GM12878 (cell line): Measurements from ENCODE around the gene PHACTR1. TPM values are rescaled to one million over a fixed set of nuclear protein-coding genes. Genes with fewer than 3 reads are reported as not detected.

Experiments used
- ATAC-seq: fragments of 200-7000 bp; cut with Tn5 transposase; 3 replicates; pipeline ENCODE4 v1.9.1; 2020; ENCODE audit warnings: mild to moderate bottlenecking, moderate library complexity
- BruUV-seq: library from RNA; stranded (reverse); fragments of 400-500 nt; replicated peaks from 2 replicates; lab custom pipeline; 2021; lab: Mats Ljungman, UMichigan
- CTCF ChIA-PET: fragments of 300-600 bp; sonication (Branson Sonifier 250); formaldehyde crosslinking; extraction: SDS; loops from one replicate; lab custom pipeline; 2021; ENCODE audit warnings: inconsistent platforms; lab: Yijun Ruan, JAX
- POLR2A ChIA-PET: fragments of 350-600 bp; formaldehyde crosslinking; extraction: SDS; loops from one replicate; lab custom pipeline; 2021; ENCODE audit warnings: inconsistent platforms; lab: Charles Lee
- RAD21 ChIA-PET: fragments of 300-600 bp; sonication (Branson Sonifier 250); formaldehyde crosslinking; loops from one replicate; lab custom pipeline; 2023; ENCODE audit warnings: antibody characterized with exemption; ENCODE audit not compliant: unreplicated experiment; lab: Charles Lee
- SMC1A ChIA-PET: fragments of 300-600 bp; sonication (Branson Sonifier 250); formaldehyde crosslinking; loops from one replicate; lab custom pipeline; 2023; ENCODE audit not compliant: unreplicated experiment, uncharacterized antibody; lab: Charles Lee
- DNase-seq: peaks from one replicate; pipeline ENCODE4 v3.0.0-alpha.2; 2011; ENCODE audit warnings: low read depth, low spot score
- FAIRE-seq: peaks from 3 replicates; lab custom pipeline; 2011; peaks lifted over from hg19 to GRCh38; lab: Jason Lieb, UNC
- H2AFZ ChIP-seq: 2 replicates; pipeline ENCODE4 v1.6.0; 2011; ENCODE audit warnings: low read depth, low read length, control low read depth; ENCODE audit not compliant: control insufficient read depth
- H3K27ac ChIP-seq: 2 replicates; pipeline ENCODE4 v1.5.1; 2011; ENCODE audit warnings: control low read depth; ENCODE audit not compliant: control insufficient read depth, insufficient read depth
- H3K27me3 ChIP-seq, 2 experiments: replicated peaks in 1 of 2; 2 replicates each; pipeline versions ENCODE4 v1.6.0 to v1.6.1; 2011; ENCODE audit warnings: low read length in 1 of 2; ENCODE audit not compliant: control insufficient read depth in 2 of 2, insufficient read depth in 2 of 2
- H3K36me3 ChIP-seq, 2 experiments: 2 replicates each; pipeline ENCODE4 v1.5.1; 2011; ENCODE audit warnings: low read length in 1 of 2; ENCODE audit not compliant: control insufficient read depth in 2 of 2, insufficient read depth in 2 of 2
- H3K4me1 ChIP-seq: 2 replicates; pipeline ENCODE4 v1.6.1; 2011; ENCODE audit warnings: mild to moderate bottlenecking, low read length, moderate library complexity, mixed read lengths; ENCODE audit not compliant: control insufficient read depth, insufficient read depth
- H3K4me2 ChIP-seq: 2 replicates; pipeline ENCODE4 v1.6.0; 2011; ENCODE audit warnings: control low read depth; ENCODE audit not compliant: control insufficient read depth, insufficient read depth
- H3K4me3 ChIP-seq: fragments of 200-600 bp; sonication (generic); 2 replicates; pipeline ENCODE4 v1.5.1; 2016
- H3K79me2 ChIP-seq: 2 replicates; pipeline ENCODE4 v1.6.0; 2011; ENCODE audit warnings: low read length; ENCODE audit not compliant: control insufficient read depth, insufficient read depth
- H3K9ac ChIP-seq: 2 replicates; pipeline ENCODE4 v1.8.0; 2011; ENCODE audit warnings: low read length, control low read depth, mixed read lengths; ENCODE audit not compliant: control insufficient read depth, insufficient read depth
- H3K9me3 ChIP-seq: replicated peaks from 3 replicates; pipeline ENCODE4 v1.5.1; 2011; ENCODE audit warnings: mild to moderate bottlenecking, low read length; ENCODE audit not compliant: control insufficient read depth, insufficient read depth
- H4K20me1 ChIP-seq: 2 replicates; pipeline ENCODE4 v1.6.0; 2011; ENCODE audit not compliant: control insufficient read depth, insufficient read depth
- ATF2 ChIP-seq: IDR thresholded peaks from 2 replicates; pipeline ENCODE4 v1.6.1; 2012; ENCODE audit warnings: low read length, inconsistent platforms
- ATF3 ChIP-seq: IDR thresholded peaks from 2 replicates; pipeline ENCODE4 v1.6.1; 2011; ENCODE audit warnings: low read depth, mild to moderate bottlenecking, low read length, moderate library complexity, borderline replicate concordance; ENCODE audit errors: extremely low read depth
- ATF7 ChIP-seq: fragments of 450-650 bp; IDR thresholded peaks from 2 replicates; pipeline ENCODE4 v1.6.1; 2016; ENCODE audit warnings: low read depth, mild to moderate bottlenecking
- CBFB ChIP-seq: IDR thresholded peaks from 2 replicates; pipeline ENCODE4 v1.6.1; 2016; ENCODE audit warnings: antibody characterized with exemption, low read depth
- CHD1 ChIP-seq: IDR thresholded peaks from 2 replicates; pipeline ENCODE4 v1.6.1; 2012; ENCODE audit warnings: low read depth, low read length, improper control_type of control experiment
- CREM ChIP-seq: IDR thresholded peaks from 2 replicates; pipeline ENCODE4 v1.6.1; 2014; ENCODE audit warnings: antibody characterized with exemption, low read depth
- FOXK2 ChIP-seq: fragments of 450-650 bp; IDR thresholded peaks from 2 replicates; pipeline ENCODE4 v1.6.1; 2017; ENCODE audit warnings: mild to moderate bottlenecking, moderate library complexity
- IRF3 ChIP-seq: fragments of 450-650 bp; IDR thresholded peaks from 2 replicates; pipeline ENCODE4 v1.6.1; 2014; ENCODE audit warnings: mild to moderate bottlenecking
- MYC ChIP-seq: IDR thresholded peaks from 2 replicates; pipeline ENCODE4 v1.6.1; 2011; ENCODE audit warnings: mild to moderate bottlenecking, low read length, moderate library complexity, inconsistent platforms; ENCODE audit not compliant: insufficient read depth, insufficient replicate concordance, insufficient read length, severe bottlenecking
- RAD21 ChIP-seq: IDR thresholded peaks from 2 replicates; pipeline ENCODE4 v1.6.1; 2011; ENCODE audit warnings: mild to moderate bottlenecking, low read depth, low read length, moderate library complexity; ENCODE audit not compliant: insufficient read depth
- RELA ChIP-seq: fragments of 450-650 bp; IDR thresholded peaks from 2 replicates; pipeline ENCODE4 v1.8.0; 2014; ENCODE audit warnings: borderline replicate concordance; ENCODE audit not compliant: partially characterized antibody
- RFX5 ChIP-seq: IDR thresholded peaks from 2 replicates; pipeline ENCODE4 v1.6.1; 2011; ENCODE audit warnings: low read depth, low read length, improper control_type of control experiment
- ZNF384 ChIP-seq: IDR thresholded peaks from 2 replicates; pipeline ENCODE4 v1.6.1; 2012; ENCODE audit warnings: low read depth, mild to moderate bottlenecking, low read length, improper control_type of control experiment, borderline replicate concordance
- WGBS: methylation state at CpG from one replicate; pipeline ENCODE4 v1.1.6; 2016; ENCODE audit warnings: low lambda C conversion rate; ENCODE audit not compliant: insufficient replicate concordance, insufficient coverage; ENCODE audit errors: missing lambda C conversion rate; 5-methylcytosine and 5-hydroxymethylcytosine counted together
- in situ Hi-C: fragments of 300-500 bp; cut with MboI; formaldehyde crosslinking; loops from 9 replicates; pipeline ENCODE4 v1.14.3; 2018; ENCODE audit warnings: mixed read lengths
- intact Hi-C: fragments of 100-400 bp; cut with micrococcal nuclease; formaldehyde crosslinking; loops from one replicate; pipeline ENCODE4 v1.14.2; 2022; ENCODE audit not compliant: unreplicated experiment
- polyA plus RNA-seq, 11 experiments: library from polyadenylated mRNA; depleted of rRNA in 4 of 11; unstranded in 6 of 11; stranded (reverse) in 5 of 11; fragments of >200 nt; fragmentation: Nextera tagmentation in 4 of 11; fragmentation: Illumina TruSeq in 1 of 11; extraction: Ambion mirVana in 4 of 11; extraction: Trizol in 1 of 11; gene quantifications; 1 replicate in 1 of 11; 2 replicates in 10 of 11; pipeline versions ENCODE4 v1.2.1 to v1.2.3, GENCODE V29; 2011 to 2016; ENCODE audit warnings: inconsistent platforms in 2 of 11, missing spikeins in 2 of 11, low read depth in 1 of 11
- total RNA-seq, 4 experiments: library from RNA; depleted of rRNA in 3 of 4; stranded (reverse); fragments of >200 nt in 3 of 4; fragmentation: Illumina TruSeq in 1 of 4; extraction: Trizol in 1 of 4; gene quantifications; 2 replicates each; pipeline versions ENCODE4 v1.2.1 to v1.2.3, GENCODE V29; 2013 to 2021
- TF ChIP-seq, protein P1 (sequence below): IDR thresholded peaks from 2 replicates; pipeline ENCODE4 v1.6.1; 2012; ENCODE audit warnings: low read depth, low read length, improper control_type of control experiment
- TF ChIP-seq, protein P2 (sequence below), 3 experiments: IDR thresholded peaks in 2 of 3; conservative IDR thresholded peaks in 1 of 3; 2 replicates each; pipeline ENCODE4 v1.5.1; 2011; ENCODE audit warnings: low read depth in 3 of 3, low read length in 3 of 3, mild to moderate bottlenecking in 3 of 3, control low read depth in 2 of 3, moderate library complexity in 2 of 3, inconsistent platforms in 1 of 3, mixed read lengths in 1 of 3; ENCODE audit not compliant: control insufficient read depth in 2 of 3, insufficient read depth in 1 of 3; ENCODE audit errors: extremely low read depth in 1 of 3

The PHACTR1 gene
- total and polyA plus RNA-seq, 10 of the 15 experiments (the other 5 are each of a cell fraction or from before 2014, with no cell fraction given): 34.2 to 94.6 (median 62.3) TPM

- SMC1A ChIA-PET: interaction anchor here (1.0 to 2.3 kb wide), 5 partner anchors 20 to 112 kb away, joined by 3 to 12 read pairs (median 3); no protein-coding TSS in a partner anchor
- no peak for FAIRE-seq
Observed at GRCh38 chr6:13215390-13215789, 498.8 kb downstream of the PHACTR1 start.

More at GRCh38 chr6:13215390-13215789, 498.8 kb downstream of the PHACTR1 start:
- no peaks in the 10 kb centered on the region for H3K9me3 ChIP-seq
- RAD21 ChIA-PET: interaction anchor here (1.3 kb wide), 1 partner anchor 21 kb away, joined by 3 read pairs; no protein-coding TSS in a partner anchor
- WGBS: 82% methylated on average over 2 of the region's 2 CpGs
- H3K4me1 ChIP-seq: 0 out of 2 replicates have a peak, but pooled peaks cover 4% of the 10 kb centered on the region
- no peaks in the 10 kb centered on the region for H3K79me2 ChIP-seq
- CTCF ChIA-PET: interaction anchor here (1.4 to 1.9 kb wide), 5 partner anchors 11 to 116 kb away, joined by 4 to 8 read pairs (median 5); no protein-coding TSS in a partner anchor
- no peak overlapping the region for H2AFZ ChIP-seq
- H3K27me3 ChIP-seq: no peaks in the 10 kb centered on the region; a peak in 1 of 4 replicates
- no peaks in the 10 kb centered on the region for H4K20me1 ChIP-seq
- no peak overlapping the region for H3K27ac ChIP-seq
- TF ChIP-seq FOXK2: no peak
- no peak for TF ChIP-seq ATF3
- no peak for TF ChIP-seq ATF2
- TF ChIP-seq, protein P1, sequence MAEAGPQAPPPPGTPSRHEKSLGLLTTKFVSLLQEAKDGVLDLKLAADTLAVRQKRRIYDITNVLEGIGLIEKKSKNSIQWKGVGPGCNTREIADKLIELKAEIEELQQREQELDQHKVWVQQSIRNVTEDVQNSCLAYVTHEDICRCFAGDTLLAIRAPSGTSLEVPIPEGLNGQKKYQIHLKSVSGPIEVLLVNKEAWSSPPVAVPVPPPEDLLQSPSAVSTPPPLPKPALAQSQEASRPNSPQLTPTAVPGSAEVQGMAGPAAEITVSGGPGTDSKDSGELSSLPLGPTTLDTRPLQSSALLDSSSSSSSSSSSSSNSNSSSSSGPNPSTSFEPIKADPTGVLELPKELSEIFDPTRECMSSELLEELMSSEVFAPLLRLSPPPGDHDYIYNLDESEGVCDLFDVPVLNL: no peak
- TF ChIP-seq CREM: no peak
- no peak for TF ChIP-seq RAD21
- TF ChIP-seq CHD1: no peak
- no peak for TF ChIP-seq ATF7
- TF ChIP-seq CBFB: no peak
- no peak for TF ChIP-seq RELA
- TF ChIP-seq MYC: no peak
- no peak for TF ChIP-seq ZNF384
- TF ChIP-seq, protein P2, sequence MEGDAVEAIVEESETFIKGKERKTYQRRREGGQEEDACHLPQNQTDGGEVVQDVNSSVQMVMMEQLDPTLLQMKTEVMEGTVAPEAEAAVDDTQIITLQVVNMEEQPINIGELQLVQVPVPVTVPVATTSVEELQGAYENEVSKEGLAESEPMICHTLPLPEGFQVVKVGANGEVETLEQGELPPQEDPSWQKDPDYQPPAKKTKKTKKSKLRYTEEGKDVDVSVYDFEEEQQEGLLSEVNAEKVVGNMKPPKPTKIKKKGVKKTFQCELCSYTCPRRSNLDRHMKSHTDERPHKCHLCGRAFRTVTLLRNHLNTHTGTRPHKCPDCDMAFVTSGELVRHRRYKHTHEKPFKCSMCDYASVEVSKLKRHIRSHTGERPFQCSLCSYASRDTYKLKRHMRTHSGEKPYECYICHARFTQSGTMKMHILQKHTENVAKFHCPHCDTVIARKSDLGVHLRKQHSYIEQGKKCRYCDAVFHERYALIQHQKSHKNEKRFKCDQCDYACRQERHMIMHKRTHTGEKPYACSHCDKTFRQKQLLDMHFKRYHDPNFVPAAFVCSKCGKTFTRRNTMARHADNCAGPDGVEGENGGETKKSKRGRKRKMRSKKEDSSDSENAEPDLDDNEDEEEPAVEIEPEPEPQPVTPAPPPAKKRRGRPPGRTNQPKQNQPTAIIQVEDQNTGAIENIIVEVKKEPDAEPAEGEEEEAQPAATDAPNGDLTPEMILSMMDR (IDR thresholded peaks at IDR 0.05 in 2 of 3, conservative IDR thresholded peaks at IDR 0.05 in 1 of 3; ENCODE audit: control insufficient read depth in 2 of 3, extremely low read depth in 1 of 3, insufficient read depth in 1 of 3, low read depth in 3 of 3, low read length in 3 of 3): no peak
- TF ChIP-seq IRF3: no peak
- TF ChIP-seq RFX5: no peak
- POLR2A ChIA-PET: no interaction called here
- H3K4me2 ChIP-seq: no peak overlapping the region
- ATAC-seq (no peak), DNase-seq (no peak)
- BruUV-seq: no TSS peak
- H3K9ac ChIP-seq: no peak overlapping the region
- intact Hi-C loops (no loop called here), in situ Hi-C loops (no loop called here)
- no peaks in the 10 kb centered on the region for H3K36me3 ChIP-seq
- no peak overlapping the region for H3K4me3 ChIP-seq
